IPS-18a (cell line): ENCODE measurements around the gene HPGDS.

Experiments
- H3K27ac ChIP-seq: one replicate; pipeline ENCODE4 v1.5.1; 2013; ENCODE audit warnings: low read length
- H3K27me3 ChIP-seq: one replicate; pipeline ENCODE4 v1.6.1; 2013; ENCODE audit warnings: mild to moderate bottlenecking, low read length; ENCODE audit not compliant: control insufficient read depth, insufficient read depth
- H3K36me3 ChIP-seq: one replicate; pipeline ENCODE4 v1.6.1; 2013; ENCODE audit warnings: low read depth, low read length; ENCODE audit not compliant: control insufficient read depth
- H3K4me1 ChIP-seq: one replicate; pipeline ENCODE4 v1.6.1; 2013; ENCODE audit warnings: low read depth, low read length; ENCODE audit not compliant: control insufficient read depth
- H3K4me3 ChIP-seq: one replicate; pipeline ENCODE4 v1.5.1; 2013; ENCODE audit warnings: low read length
- H3K9ac ChIP-seq: one replicate; pipeline ENCODE4 v1.6.1; 2013; ENCODE audit warnings: mild to moderate bottlenecking, low read length, moderate library complexity
- H3K9me3 ChIP-seq: one replicate; pipeline ENCODE4 v1.6.1; 2013; ENCODE audit warnings: low read depth, low read length; ENCODE audit not compliant: control insufficient read depth

Gene HPGDS

GRCh38 chr4:94276204-94276603, 66.4 kb downstream of the HPGDS start:
- no peak overlapping the region for H3K27ac ChIP-seq
- H3K9ac ChIP-seq = no peak overlapping the region
- no peaks in the 10 kb centered on the region for H3K27me3 ChIP-seq
- no peak overlapping the region for H3K4me3 ChIP-seq
- H3K9me3 ChIP-seq = no peaks in the 10 kb centered on the region
- H3K4me1 ChIP-seq = no peaks in the 10 kb centered on the region
- peaks cover 72% of the 10 kb centered on the region for H3K36me3 ChIP-seq

- Histone ChIP-seq H3K9me3 (no peaks in the 10 kb centered on the region), H3K4me3 (no peak overlapping the region), H3K4me1 (no peaks in the 10 kb centered on the region), H3K36me3 (peaks cover 73% of the 10 kb centered on the region), H3K9ac (no peak overlapping the region), H3K27ac (no peak overlapping the region), H3K27me3 (no peaks in the 10 kb centered on the region)
Observed at GRCh38 chr4:94274912-94275311, 67.7 kb downstream of the HPGDS start.

- Histone ChIP-seq H3K4me1 (no peaks in the 10 kb centered on the region), H3K4me3 (no peak overlapping the region), H3K27me3 (no peaks in the 10 kb centered on the region), H3K27ac (no peak overlapping the region), H3K9ac (no peak overlapping the region), H3K9me3 (no peaks in the 10 kb centered on the region), H3K36me3 (peaks cover 54% of the 10 kb centered on the region)
Observed at GRCh38 chr4:94271248-94271647, 71.4 kb downstream of the HPGDS start.

DNA sequence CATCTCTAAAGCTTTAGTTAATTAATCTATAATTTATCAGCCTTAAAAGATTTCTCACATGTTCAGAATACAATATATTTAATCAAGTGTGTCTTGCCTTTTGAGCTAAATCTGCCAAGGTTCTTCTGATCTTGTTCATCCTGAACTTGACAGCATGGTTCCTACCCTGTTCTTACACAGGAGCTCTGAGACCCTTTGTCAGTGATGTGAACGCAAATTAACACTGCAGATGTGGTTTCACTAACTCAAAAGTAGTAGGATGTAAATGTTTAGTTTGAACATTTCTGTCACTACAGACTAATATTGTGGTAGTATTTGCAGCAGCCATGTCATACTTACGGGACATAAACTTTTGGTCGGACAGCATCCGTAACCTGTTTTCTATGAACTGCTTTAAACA, 75.6 kb downstream of the HPGDS start:
- H3K9me3 ChIP-seq = no peaks in the 10 kb centered on the region
- no peaks in the 10 kb centered on the region for H3K27me3 ChIP-seq
- no peak overlapping the region for H3K27ac ChIP-seq
- H3K36me3 ChIP-seq = peaks cover 52% of the 10 kb centered on the region
- no peak overlapping the region for H3K4me3 ChIP-seq
- H3K9ac ChIP-seq = no peak overlapping the region
- no peaks in the 10 kb centered on the region for H3K4me1 ChIP-seq

GRCh38 chr4:94262163-94263016, 80.2 kb downstream of the HPGDS start:
- Histone ChIP-seq H3K4me3 (no peak overlapping the region), H3K27ac (no peak overlapping the region), H3K36me3 (peaks cover 37% of the 10 kb centered on the region), H3K27me3 (no peaks in the 10 kb centered on the region), H3K9me3 (no peaks in the 10 kb centered on the region), H3K9ac (no peak overlapping the region), H3K4me1 (no peaks in the 10 kb centered on the region)

DNA sequence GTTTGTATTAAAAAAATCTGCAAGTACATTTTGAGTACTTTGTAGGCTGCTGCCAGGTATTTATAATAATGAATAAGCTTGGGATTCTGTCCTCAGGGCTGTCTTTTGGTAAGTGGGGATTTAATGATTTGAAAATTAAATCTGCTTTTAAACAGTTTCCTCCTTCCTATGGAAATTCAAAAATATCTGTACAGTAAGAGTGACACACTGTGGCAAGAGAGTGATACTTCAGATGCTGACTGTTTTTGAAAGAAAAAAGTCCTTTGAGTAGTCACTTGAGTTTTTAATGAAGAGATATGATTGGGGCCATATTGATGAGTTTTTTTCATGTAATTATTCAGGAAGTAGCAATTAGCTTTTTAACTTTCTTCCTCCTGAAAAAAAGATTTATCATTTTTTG, 85.8 kb downstream of the HPGDS start:
- H3K36me3 ChIP-seq = peaks cover 35% of the 10 kb centered on the region
- H3K27ac ChIP-seq = no peak overlapping the region
- no peaks in the 10 kb centered on the region for H3K27me3 ChIP-seq
- H3K4me1 ChIP-seq = no peaks in the 10 kb centered on the region
- no peak overlapping the region for H3K9ac ChIP-seq
- no peaks in the 10 kb centered on the region for H3K9me3 ChIP-seq
- H3K4me3 ChIP-seq = no peak overlapping the region

DNA sequence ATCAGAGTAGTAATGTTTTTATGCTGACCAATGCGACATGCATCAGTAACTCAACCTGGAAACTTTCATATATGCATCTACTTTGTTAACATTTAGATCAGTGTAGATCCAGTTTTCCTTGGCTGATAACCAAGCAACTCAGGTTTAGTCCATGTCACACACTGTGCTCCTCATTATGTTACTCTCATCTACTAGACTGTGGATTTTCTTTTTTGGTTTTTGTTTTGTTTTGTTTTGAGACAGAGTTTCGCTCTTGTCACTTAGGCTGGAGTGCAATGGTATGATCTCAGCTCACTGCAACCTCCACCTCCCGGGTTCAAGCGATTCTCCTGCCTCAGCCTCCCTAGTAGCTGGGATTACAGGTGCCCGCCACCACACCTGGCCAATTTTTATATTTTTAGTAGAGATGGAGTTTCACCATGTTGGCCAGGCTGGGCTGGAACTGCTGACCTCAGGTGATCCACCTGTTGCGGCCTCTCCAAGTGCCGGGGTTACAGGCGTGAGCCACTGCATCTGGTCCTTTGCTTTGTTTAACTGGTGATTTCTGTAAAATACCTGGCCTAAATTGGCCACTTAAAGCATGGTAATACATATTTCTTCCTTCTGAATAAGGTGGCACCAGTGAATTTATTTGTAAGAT, 86.4 kb downstream of the HPGDS start:
- H3K4me3 ChIP-seq = no peak overlapping the region
- H3K27ac ChIP-seq = no peak overlapping the region
- no peaks in the 10 kb centered on the region for H3K27me3 ChIP-seq
- no peaks in the 10 kb centered on the region for H3K4me1 ChIP-seq
- no peak overlapping the region for H3K9ac ChIP-seq
- H3K9me3 ChIP-seq = no peaks in the 10 kb centered on the region
- peaks cover 37% of the 10 kb centered on the region for H3K36me3 ChIP-seq

DNA sequence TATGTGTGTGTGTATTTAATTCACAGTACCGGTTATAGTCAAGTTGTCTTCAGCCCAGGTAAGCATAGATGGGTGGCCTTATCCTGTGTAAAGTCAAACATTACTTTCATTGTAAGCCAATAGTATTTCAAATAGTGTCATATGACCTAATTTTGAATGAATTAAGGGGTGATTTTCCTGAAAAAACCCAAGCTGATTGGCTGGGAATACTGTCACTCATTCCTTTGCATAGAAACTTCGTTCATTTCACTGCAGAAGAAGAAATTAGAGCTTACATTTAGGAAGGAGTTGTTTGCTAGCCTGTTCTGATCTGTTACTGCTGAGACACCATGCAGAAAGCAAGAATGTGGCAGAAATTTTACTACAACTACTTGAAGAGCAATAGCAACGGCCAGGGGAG, 89.6 kb downstream of the HPGDS start:
- Histone ChIP-seq H3K9ac (no peak overlapping the region), H3K36me3 (peaks cover 53% of the 10 kb centered on the region), H3K9me3 (no peaks in the 10 kb centered on the region), H3K27ac (no peak overlapping the region), H3K4me1 (no peaks in the 10 kb centered on the region), H3K27me3 (no peaks in the 10 kb centered on the region), H3K4me3 (no peak overlapping the region)

GRCh38 chr4:94251094-94251493, 91.5 kb downstream of the HPGDS start:
- Histone ChIP-seq H3K4me1 (no peaks in the 10 kb centered on the region), H3K27ac (no peak overlapping the region), H3K9me3 (no peaks in the 10 kb centered on the region), H3K27me3 (no peaks in the 10 kb centered on the region), H3K4me3 (no peak overlapping the region), H3K36me3 (peaks cover 62% of the 10 kb centered on the region), H3K9ac (no peak overlapping the region)
